ENCODE measurements around the gene CYP27A1.

The CYP27A1 gene

DNA sequence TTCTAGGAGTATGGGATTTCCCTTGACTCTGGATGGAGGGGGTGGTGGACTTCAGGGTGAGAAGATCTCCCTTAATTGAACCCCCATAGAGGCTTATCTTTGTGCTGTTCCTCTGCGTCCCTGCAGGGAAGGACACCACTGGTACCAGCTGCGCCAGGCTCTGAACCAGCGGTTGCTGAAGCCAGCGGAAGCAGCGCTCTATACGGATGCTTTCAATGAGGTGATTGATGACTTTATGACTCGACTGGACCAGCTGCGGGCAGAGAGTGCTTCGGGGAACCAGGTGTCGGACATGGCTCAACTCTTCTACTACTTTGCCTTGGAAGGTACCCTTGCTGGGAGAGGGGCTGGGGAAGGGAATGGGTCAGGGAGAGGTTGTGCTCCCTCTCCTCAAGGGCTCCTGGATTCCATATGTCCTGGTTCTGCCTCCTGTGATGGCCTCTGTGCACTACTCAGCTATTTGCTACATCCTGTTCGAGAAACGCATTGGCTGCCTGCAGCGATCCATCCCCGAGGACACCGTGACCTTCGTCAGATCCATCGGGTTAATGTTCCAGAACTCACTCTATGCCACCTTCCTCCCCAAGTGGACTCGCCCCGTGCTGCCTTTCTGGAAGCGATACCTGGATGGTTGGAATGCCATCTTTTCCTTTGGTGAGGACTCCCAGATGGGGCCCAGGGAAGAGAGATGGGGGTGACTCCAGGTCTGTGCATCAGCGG, 30.3 kb downstream of the CYP27A1 start:
- no peak for DNase-seq

DNA sequence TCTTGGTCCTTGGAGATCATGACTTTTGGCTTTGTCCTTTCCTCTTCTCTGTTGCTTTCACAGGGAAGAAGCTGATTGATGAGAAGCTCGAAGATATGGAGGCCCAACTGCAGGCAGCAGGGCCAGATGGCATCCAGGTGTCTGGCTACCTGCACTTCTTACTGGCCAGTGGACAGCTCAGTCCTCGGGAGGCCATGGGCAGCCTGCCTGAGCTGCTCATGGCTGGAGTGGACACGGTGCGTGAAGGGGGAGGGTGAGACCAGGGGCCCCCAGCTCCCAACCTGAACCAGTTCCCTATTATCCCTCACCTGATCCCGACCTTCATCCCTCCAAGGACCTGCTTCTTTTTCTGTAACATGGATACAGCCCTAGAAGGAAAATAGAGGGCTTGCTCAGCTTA, 30.9 kb downstream of the CYP27A1 start:
- no peak for DNase-seq

DNA sequence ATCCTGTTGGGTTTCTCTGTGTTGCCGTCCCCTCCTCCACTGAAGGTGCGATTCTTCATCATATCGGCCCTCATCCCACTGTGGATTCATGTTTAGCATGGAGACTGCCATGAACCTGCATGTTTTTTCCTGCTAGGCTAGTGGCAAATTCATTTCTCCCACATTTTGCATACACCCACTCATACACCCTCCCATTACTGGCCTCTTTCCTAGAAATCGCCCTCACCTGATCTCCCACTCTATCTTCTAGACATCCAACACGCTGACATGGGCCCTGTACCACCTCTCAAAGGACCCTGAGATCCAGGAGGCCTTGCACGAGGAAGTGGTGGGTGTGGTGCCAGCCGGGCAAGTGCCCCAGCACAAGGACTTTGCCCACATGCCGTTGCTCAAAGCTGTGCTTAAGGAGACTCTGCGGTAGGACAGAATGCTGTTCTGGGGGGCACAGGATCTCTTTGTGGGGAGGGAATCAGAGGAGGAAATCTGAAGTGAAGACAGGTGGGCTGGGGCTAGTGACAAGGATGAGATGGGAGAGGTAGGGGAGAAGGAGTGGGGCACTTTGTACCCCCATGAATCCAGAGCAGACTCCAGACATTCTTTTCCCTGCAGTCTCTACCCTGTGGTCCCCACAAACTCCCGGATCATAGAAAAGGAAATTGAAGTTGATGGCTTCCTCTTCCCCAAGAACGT, 32.0 kb downstream of the CYP27A1 start:
- no peak for DNase-seq

DNA sequence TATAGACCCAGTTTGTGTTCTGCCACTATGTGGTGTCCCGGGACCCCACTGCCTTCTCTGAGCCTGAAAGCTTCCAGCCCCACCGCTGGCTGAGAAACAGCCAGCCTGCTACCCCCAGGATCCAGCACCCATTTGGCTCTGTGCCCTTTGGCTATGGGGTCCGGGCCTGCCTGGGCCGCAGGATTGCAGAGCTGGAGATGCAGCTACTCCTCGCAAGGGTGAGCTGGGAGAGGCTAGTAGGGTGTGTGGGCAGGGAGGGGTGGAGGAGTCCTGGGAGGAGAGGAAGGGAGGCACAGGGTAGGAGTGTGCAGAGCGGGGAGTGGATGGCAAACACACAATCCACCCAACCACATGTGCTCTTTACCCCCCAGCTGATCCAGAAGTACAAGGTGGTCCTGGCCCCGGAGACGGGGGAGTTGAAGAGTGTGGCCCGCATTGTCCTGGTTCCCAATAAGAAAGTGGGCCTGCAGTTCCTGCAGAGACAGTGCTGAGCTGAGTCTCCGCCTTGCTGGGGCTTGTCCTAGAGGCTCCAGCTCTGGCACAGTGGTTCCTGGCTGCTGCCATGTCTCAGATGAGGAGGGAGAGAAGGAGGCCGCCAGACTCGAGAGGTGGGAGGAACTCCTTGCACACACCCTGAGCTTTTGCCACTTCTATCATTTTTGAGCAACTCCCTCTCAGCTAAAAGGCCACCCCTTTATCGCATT, 32.7 kb downstream of the CYP27A1 start:
- DNase-seq = no peak

DNA sequence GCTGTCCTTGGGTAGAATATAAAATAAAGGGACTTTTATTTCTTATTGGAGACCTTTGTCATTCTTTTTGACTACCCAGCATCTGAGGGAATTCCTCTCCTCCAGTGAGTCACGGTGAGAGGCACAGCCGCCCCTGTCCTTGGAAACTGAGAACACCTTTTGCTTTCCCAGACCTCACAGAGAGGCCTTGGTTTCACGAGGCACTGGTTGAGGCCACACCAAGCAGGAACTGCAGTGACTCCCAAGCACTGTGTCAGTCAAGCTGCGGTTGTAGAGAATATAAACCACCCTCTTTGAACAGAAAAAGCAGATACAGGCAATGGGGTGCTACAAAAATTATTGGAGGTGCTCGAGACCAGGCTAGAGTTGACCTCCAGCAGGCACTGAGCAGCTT, 33.3 kb downstream of the CYP27A1 start:
- no peak for DNase-seq

DNA sequence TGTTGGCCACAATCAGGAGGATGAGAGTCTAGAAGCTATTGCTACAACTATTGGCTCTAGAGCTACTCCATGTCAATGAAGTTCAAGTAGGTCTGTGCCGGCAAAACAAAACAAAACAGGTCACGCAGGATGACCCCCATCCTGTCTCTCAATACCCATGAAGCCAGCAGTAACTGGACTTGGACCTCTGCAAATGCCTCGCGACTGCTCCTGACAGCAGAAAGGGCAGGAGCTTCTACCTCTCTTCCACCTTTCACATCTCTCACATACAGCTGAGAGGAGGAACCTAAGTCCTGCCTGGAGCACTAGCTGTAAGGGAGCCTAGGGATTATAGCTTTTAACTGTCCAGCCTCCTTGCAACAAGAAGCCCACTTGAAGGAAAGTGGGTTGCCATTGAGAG, 33.7 kb downstream of the CYP27A1 start:
- DNase-seq = no peak

DNA sequence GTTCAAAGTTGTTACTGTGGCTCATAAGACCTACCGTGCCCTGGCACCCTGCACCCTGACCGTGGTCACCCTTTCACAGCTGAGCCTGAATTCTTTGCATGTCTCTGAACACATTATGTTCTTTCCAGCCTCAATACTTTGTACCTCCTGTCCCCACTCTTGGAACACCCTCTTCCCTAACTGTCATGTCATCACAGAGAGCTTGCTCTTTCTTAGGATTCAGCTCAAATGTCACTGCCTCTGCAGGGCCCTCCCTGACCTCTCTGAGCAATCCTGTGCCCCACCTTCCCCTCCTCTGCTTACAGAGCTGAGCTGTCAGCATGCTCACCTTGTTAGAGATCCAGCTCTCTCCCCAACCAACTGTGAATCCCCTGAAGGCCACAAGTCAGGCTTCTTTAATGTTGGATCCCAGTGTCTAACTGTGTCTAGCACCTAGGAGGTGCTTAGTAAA, 34.6 kb downstream of the CYP27A1 start:
- no peak for DNase-seq

DNA sequence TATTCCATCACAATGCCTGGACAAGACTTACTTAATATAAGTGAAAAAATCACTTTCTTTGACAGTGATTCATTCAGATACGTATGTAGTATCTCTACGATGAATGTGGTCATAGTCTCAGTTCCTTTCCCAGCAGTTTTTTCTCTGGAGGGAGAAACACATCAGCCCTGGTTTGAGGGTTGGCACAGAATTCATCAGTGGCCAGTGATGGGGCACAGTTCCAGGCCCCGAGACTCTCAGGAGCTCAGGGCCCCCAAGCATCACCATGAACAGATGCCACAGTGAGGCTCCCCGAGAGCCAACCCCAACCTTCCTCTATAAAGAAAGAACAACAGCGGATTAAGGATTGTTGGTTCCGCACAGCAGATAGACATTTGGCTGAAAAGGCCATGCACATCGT, 37.1 kb downstream of the CYP27A1 start:
- DNase-seq = no peak

DNA sequence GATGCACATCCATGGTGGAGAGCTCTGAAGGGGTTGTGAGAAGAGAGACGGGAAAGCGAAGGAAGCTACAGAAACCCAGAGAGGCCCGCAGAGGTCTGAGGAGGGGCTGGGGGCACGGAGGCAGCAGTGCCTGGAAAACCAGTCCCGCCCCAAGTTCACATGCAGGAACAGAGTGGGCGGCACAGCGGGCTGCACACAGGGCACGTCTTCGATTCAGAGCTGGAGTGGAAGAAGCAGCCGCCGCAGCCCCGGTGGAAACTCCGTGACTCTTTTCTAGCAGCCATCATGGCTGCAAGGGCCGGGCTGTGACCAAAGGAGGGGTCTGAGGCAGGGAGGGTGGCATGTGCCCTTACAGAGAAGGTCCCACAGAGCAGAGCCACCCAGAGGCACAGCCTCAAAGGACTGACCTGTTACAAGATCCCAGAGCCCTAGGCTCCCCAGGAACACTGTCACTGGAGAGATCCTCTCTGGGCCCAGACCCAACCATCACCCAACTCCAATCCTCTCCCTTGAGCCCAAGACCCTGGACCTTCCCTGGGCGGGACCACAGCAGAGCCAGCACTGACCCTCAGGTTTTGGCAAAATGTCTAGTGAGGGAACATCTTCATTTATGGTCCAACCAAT, 38.9 kb downstream of the CYP27A1 start:
- no peak for DNase-seq

DNA sequence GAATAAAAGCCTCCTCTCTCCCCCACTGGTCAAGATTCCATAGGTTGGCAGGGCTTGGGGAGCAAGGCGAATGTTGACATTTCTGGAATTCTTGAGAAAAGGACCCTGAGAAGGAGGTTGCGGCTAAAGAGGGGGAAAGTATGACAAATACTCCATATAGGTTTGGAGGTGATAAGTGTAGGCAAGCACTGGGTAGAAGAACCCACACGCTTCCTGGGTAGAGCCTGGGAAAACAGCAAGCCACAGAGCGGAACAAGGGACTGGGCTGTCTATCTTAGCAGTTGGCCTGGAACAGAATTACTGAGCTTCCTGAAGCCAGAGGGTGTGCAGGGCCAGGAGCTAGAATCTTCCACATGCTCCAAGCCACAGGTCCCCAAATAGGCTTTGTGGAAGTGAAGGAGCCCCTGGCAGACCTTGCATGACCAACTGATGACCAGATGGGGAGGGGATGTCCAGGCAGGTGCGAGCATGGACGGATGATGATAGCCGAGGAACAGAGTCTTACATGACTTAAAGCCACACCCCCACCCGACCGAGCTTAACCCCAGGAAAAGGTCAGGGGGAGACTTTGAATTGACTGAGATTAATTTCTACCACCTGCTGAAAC, 39.8 kb downstream of the CYP27A1 start:
- no peak for DNase-seq

DNA sequence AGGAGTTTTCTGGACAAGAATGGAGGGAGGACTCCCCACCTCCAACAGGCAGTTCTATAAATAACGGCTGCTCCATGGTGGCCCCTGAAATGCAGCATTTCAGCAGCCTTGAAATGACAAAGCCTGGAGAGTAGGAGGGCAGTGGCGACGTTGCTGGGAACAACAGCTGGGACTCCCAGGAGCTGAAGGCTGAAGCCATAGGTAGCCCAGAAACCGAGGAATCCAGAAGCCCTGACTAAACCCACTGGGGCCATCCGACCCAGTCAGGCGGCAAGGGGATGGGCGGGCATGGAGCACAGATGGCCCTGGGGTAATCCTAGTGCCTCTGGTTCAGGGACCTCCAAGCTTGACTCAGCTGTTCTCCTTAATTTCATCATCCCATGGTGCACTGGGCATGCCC, 40.7 kb downstream of the CYP27A1 start:
- no peak for DNase-seq

DNA sequence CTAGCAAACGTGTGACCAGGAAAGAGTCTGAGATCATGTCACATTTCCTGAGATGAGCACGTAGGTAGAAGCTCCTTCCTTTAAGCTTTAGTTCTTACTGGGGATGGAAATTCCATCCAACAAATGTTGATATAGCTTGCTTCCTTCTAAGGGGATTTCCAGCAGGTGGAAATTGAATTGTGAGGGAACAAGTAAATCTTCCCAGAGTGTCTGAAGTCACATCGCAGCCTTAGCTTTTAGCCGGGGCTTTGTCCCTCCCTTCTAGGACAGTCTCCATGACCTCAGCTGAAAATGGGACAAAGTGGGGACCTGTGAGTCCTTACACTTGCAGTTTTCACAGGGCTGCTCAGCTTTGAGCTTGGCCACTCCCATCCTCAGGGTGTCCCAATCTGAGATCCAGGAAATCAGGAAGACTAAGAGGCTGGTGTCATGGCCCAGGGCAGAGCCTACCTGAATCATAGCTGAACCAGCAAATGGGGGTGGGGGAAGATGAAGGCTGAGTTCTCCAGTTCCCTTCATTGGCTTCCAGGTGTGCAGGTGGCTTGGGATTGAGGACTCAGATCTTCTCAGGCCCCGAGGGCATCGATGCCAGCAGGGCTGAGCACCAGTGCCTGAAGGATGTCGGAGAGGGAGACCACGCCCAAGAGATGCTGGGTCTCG, 41.4 kb downstream of the CYP27A1 start:
- DNase-seq = no peak

DNA sequence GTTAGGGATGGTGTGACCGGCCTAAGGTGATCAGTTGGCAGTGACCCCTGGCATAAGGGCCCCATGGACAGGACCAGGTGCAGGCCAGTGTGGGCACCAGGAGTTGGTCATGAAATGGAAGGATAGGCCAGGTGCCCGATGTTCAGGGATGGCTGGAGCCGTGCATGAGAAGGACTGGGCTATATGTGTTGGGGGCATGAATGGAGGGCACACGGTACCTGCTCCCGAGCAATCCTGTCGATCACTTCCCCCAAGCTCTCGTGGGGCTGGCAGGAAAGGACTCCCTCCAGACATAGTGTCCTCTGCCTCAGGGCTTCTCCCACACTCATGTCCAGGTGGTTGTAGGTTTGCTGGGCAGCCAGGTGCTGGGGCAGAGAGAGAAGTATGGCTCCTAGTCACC, 42.1 kb downstream of the CYP27A1 start:
- DNase-seq = no peak

DNA sequence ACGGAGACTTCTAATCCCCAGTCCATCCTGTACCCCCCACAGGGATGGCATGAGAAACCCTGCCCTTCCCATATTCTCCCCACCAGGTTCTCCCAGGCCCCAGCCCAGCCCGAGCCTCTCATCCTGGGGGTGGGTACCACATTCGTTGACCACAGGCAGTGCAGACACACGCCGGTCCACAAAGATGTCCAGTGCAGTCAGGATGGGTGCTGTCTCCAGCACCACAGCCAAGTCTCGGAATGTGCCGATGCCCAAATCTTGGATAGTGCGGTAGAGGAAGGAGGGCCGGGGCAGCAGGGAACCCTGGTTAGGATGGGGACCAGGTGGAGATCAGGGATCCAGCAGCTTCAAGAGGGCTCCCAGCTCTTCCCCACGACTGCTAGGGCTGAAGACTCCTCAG, 44.8 kb downstream of the CYP27A1 start:
- no peak for DNase-seq

DNA sequence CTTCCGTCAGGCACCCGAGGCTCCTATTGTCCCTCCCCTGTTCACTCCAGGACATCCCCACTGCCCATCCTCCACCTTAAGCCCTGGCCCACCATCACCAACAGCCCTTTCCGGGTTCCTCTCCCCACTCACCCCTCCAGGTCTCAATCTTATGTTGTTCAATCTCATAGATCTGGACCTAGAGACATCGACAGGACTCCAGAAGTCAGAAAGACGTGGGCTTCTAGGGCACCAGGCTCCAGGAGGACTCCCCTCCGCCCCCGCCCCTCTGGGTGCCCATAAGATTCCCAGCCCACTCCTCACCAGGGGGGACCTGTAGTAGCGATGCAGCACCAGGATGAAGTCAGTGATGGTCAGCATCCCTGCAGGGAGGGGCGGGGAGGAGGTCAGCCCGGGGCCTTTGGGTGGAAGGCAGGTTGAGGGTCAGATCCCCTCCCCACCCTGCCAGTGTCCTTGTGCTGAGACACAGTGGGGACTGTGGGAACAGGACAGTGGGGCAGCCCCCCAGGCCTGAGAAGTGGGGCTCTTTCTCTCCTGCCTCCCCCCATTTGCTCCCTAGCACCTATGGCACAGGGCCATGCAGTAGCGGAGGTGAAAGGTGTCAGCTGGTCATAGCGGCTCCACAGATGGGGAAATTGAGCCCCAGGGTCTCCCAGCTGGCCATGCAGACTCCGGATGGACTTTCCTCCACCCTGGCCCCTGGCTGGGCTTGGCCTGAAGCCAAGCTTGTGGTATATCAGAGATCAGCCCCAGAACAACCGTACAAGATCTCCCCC, 45.9 kb downstream of the CYP27A1 start:
- no peak for DNase-seq

DNA sequence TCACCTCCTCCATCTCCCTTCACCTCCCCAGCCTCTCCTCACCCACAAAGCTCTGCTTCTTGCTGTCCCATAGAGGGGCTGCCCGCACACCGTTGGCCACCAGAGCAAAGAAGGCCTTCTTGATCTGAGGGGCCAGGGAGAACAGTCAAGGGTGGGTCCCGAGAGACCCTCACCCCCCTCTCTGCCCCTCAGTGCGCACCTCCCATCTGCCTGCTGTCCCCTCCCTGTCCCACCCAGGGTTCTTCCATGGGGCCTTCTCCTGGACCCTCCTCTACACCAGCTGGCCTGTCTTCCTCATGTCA, 46.5 kb downstream of the CYP27A1 start:
- DNase-seq = no peak

DNA sequence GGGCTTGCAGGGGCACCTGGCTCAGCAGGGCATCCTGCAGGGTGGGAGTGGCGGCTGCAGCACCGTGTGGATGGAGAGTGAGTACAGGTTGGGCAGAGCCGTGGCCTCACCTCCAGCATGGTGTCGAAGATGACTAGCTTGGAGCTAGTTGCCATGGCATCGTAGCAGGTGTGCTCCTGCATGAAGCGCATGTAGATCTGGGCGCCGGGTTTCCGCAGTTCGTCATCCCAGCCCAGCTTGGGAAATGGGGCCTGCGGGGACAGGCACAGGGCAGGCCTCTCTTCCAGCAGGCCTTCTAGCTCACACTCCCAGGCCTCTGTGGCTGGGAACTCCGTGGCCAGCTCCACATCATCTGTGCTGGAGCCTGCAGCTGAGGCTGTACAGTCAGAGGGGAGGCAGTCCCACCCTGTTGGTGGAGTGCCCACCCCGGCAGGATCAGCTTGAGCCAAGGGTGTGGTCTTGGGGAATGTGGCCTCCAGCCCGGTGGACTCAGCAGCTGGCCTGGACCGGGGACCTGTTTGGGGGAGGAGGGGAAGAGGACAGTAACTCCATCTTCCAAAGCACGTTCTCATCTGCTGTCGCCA, 48.0 kb downstream of the CYP27A1 start:
- no peak for DNase-seq

DNA sequence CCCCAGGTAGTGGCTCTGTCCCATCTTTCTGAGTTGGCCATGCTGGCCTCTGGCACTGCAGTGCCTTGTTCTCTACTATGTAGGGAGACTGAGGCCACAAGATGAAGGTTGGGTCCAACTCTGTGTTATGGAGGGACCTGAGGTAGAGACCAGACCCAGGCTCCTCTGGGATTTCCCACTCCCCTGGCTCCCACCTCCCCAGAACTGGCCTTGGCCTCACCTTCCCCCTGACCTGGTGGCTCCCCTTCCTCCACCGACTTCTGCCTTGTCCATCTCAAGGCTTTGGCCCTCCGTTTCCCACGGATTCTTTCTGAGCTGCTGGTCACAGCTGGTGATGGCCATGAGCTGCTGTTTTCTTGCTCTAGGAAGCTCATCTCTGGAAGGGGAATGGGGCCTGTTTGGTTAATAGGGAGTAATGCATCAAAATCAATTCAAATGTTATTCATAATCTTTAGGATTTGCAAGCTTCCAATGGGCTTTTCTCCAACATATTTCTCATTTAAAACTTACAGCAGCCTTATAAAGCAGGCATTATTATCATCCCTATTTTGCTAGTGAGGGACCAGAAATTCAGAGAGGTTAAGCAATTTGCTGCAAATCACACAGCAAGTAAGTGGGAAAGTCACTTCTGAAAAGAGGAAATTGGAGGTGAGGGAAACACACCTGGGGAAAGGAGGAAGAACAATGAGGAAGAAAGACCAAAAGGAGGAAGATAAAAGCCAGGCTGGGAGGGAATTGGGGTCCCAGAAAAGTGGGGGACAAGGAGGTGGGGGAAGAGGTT, 48.8 kb downstream of the CYP27A1 start:
- no peak for DNase-seq

DNA sequence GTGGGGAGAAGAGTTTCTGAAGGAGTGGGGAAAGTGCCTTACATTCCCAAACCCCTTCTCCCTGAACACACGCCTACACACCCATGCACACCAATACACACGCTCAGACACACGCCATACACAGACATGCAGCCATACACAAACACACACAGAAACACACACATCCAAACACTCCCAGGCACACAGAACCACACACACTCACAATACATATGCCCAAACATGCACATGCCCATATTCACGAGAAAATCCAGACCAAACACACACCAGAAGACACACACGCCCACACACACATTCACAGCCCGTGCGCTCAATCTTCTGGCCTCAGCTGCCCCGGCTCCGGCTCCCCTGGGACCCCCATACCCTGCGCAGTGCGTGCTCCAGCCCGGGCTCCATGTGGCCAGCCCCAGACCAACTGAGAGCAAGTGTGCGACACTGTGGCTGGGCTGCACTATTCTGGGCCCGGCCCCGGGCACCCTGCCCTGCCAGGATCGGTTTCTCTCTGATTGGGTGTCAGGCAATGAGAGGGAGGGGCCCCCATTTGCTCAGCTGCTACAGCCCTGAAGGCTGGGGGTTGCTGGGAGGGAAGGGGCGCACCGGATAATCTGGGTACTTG, 49.5 kb downstream of the CYP27A1 start, which contains the start of gene PRKAG3:
PRKAG3 (minus strand) TSS at position 426 of the 613 bp plus-strand sequence.
- no peak for DNase-seq

DNA sequence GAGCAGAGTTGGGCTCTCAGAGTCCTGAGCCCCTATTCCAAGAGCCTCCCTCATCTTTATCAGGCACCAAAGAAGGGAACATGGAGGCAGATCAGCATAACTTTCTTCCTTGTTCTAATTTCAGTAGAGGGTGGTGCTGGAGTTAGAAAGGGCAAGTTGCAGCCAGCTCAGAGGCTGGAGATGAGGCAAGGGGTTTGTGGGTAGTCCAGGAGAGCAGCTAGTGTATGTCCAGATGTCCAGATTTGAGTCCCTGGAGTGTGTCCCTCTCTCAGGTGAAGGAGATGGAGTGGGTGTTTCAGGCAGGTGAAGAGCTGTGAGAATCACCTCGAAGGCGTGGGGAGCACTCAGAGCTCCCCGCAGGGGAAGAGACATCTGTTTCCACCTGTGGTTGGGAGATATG, 50.1 kb downstream of the CYP27A1 start:
- DNase-seq = no peak
